Mesothelial cell of epicardium (in vitro differentiated cells): ENCODE results near the gene FOSB. TPM values are rescaled to one million over a fixed set of nuclear protein-coding genes. Genes with fewer than 3 reads are reported as not detected.

Source experiments
- DNase-seq, 2 experiments: peaks; one replicate each; pipeline ENCODE4 v3.0.0; 2021; ENCODE audit warnings: low spot score in 2 of 2; ENCODE audit not compliant: unreplicated experiment in 2 of 2
- H3K27ac Mint-ChIP-seq: 2 replicates; pipeline ENCODE4 v1.8.0; 2021; ENCODE audit warnings: mixed read lengths
- H3K27me3 Mint-ChIP-seq: 2 replicates; pipeline ENCODE4 v1.8.0; 2021; ENCODE audit warnings: low read depth, mixed read lengths
- H3K36me3 Mint-ChIP-seq: 2 replicates; pipeline ENCODE4 v1.8.0; 2021; ENCODE audit warnings: mixed read lengths
- H3K4me1 Mint-ChIP-seq: 2 replicates; pipeline ENCODE4 v1.8.0; 2021; ENCODE audit warnings: mixed read lengths
- H3K4me3 Mint-ChIP-seq: 2 replicates; pipeline ENCODE4 v1.8.0; 2021; ENCODE audit warnings: mild to moderate bottlenecking, moderate library complexity, mixed read lengths
- H3K9me3 Mint-ChIP-seq: 2 replicates; pipeline ENCODE4 v1.8.0; 2021; ENCODE audit warnings: mixed read lengths
- CTCF ChIP-seq: fragments of 200-600 bp; sonication (generic); IDR thresholded peaks from one replicate; pipeline ENCODE4 v1.5.0; 2021; ENCODE audit warnings: antibody characterized with exemption; ENCODE audit not compliant: unreplicated experiment
- total RNA-seq: library from RNA; stranded (reverse); gene quantifications from 3 replicates; pipeline ENCODE4 v1.2.1, GENCODE V29; 2021

FOSB gene
- total RNA-seq, 1 donor from 2014 or later = 272 TPM

- no peak for TF ChIP-seq CTCF
- DNase-seq = no peak
- Mint-ChIP-seq H3K4me1 (peaks cover 22% of the 10 kb centered on the region), H3K9me3 (no peaks in the 10 kb centered on the region), H3K4me3 (peak overlapping the region; percentile 28), H3K36me3 (no peaks in the 10 kb centered on the region), H3K27me3 (peaks cover 34% of the 10 kb centered on the region), H3K27ac (no peak overlapping the region)
These were observed 26.6 kb downstream of the FOSB start for GRCh38 chr19:45494261-45494916.

- TF ChIP-seq CTCF = no peak
- no peak overlapping the region for H3K27ac Mint-ChIP-seq
- no peak for DNase-seq
- no peaks in the 10 kb centered on the region for H3K36me3 Mint-ChIP-seq
- H3K4me1 Mint-ChIP-seq = peaks cover 25% of the 10 kb centered on the region
- no peaks in the 10 kb centered on the region for H3K9me3 Mint-ChIP-seq
- H3K27me3 Mint-ChIP-seq = peaks cover 42% of the 10 kb centered on the region
- H3K4me3 Mint-ChIP-seq = peak overlapping the region; percentile 67
These were observed 27.4 kb downstream of the FOSB start for GRCh38 chr19:45495178-45495577.

- Mint-ChIP-seq H3K9me3 (no peaks in the 10 kb centered on the region), H3K36me3 (no peaks in the 10 kb centered on the region), H3K27ac (no peak overlapping the region), H3K4me1 (peaks cover 25% of the 10 kb centered on the region), H3K4me3 (peak overlapping the region; percentile 67), H3K27me3 (peaks cover 55% of the 10 kb centered on the region)
- DNase-seq = peak; percentile 61 to 80
- TF ChIP-seq CTCF = no peak
These were observed 28.7 kb downstream of the FOSB start for GRCh38 chr19:45496349-45496953.

GRCh38 chr19:45497791-45498190 is 30.0 kb downstream of the FOSB start:
- Mint-ChIP-seq H3K4me3 (peak overlapping the region; percentile 37), H3K27me3 (peaks cover 65% of the 10 kb centered on the region), H3K4me1 (peaks cover 22% of the 10 kb centered on the region), H3K9me3 (no peaks in the 10 kb centered on the region), H3K27ac (no peak overlapping the region), H3K36me3 (no peaks in the 10 kb centered on the region)
- TF ChIP-seq CTCF = no peak
- DNase-seq = no peak

GRCh38 chr19:45498411-45499195 is 30.8 kb downstream of the FOSB start, which contains the start of gene PPM1N:
Gene PPM1N (plus strand): TSS chr19:45498443. CDS start chr19:45498473, 30 bp downstream.
- no peak for TF ChIP-seq CTCF
- DNase-seq = peak in 1 of 2 experiments; percentile 44
- Mint-ChIP-seq H3K27ac (peak within 1 kb of the TSS; percentile 50), H3K4me1 (peaks cover 16% of the 10 kb centered on the region), H3K4me3 (peak within 1 kb of the TSS; percentile 70), H3K9me3 (no peaks in the 10 kb centered on the region), H3K36me3 (no peaks in the 10 kb centered on the region), H3K27me3 (peaks cover 65% of the 10 kb centered on the region)
